HS-5 (cell line): ENCODE results near the gene CD177.
A peak's percentile ranks its signal among the peaks of the same experiment; 100 is the strongest.
"Not testable (repeated sequence)": the region's sequence is repeated elsewhere in the genome, so short reads cannot be mapped to it uniquely, and the experiment has no call there.

Source experiments
- DNase-seq: peaks from one replicate; pipeline ENCODE4 v3.0.0-alpha.2; 2012; ENCODE audit warnings: low read depth

CD177 gene

GRCh38 chr19:43332058-43332922 is 21.2 kb upstream of the CD177 start:
- no peak for DNase-seq

GRCh38 chr19:43336508-43336907 is 17.0 kb upstream of the CD177 start:
- DNase-seq = not testable (repeated sequence)

- DNase-seq = no peak
Observed at GRCh38 chr19:43337737-43338136, 15.7 kb upstream of the CD177 start.

- no peak for DNase-seq
Observed at GRCh38 chr19:43338530-43338929, 15.0 kb upstream of the CD177 start.

- not testable (repeated sequence) for DNase-seq
Observed at GRCh38 chr19:43339243-43339930, 14.1 kb upstream of the CD177 start.

- not testable (repeated sequence) for DNase-seq
Observed at GRCh38 chr19:43340101-43340500, 13.4 kb upstream of the CD177 start.

- DNase-seq = not testable (repeated sequence)
Observed at GRCh38 chr19:43341098-43341497, 12.4 kb upstream of the CD177 start.

- peak; percentile 9 for DNase-seq
Observed at GRCh38 chr19:43342104-43342503, 11.4 kb upstream of the CD177 start.

- DNase-seq = not testable (repeated sequence)
Observed at GRCh38 chr19:43344347-43344925, 9.1 kb upstream of the CD177 start.

GRCh38 chr19:43349813-43350212 is 3.7 kb upstream of the CD177 start:
- DNase-seq = not testable (repeated sequence)

GRCh38 chr19:43351998-43352746 is 1.3 kb upstream of the CD177 start:
- no peak for DNase-seq

- no peak for DNase-seq
Observed at GRCh38 chr19:43354305-43354627, 780 bp downstream of the CD177 start.

- DNase-seq = not testable (repeated sequence)
Observed at GRCh38 chr19:43356749-43357148, 3.3 kb downstream of the CD177 start.

- no peak for DNase-seq
Observed at GRCh38 chr19:43362179-43362578, 8.7 kb downstream of the CD177 start.

- DNase-seq = no peak
Observed at GRCh38 chr19:43362745-43363144, 9.3 kb downstream of the CD177 start.

GRCh38 chr19:43365677-43366076 is 12.2 kb downstream of the CD177 start:
- DNase-seq = not testable (repeated sequence)

- no peak for DNase-seq
Observed at GRCh38 chr19:43367822-43368221, 14.3 kb downstream of the CD177 start.

GRCh38 chr19:43368897-43369296 is 15.4 kb downstream of the CD177 start:
- not testable (repeated sequence) for DNase-seq

- no peak for DNase-seq
Observed at GRCh38 chr19:43371909-43372308, 18.4 kb downstream of the CD177 start.

- no peak for DNase-seq
Observed at GRCh38 chr19:43372462-43372861, 19.0 kb downstream of the CD177 start.

GRCh38 chr19:43377624-43378023 is 24.1 kb downstream of the CD177 start:
- not testable (repeated sequence) for DNase-seq

- DNase-seq = no peak
Observed at GRCh38 chr19:43380008-43380407, 26.5 kb downstream of the CD177 start.
